Small intestine (tissue), 7 donors: Measurements from ENCODE around the gene ACOT7. TPM values are rescaled to one million over a fixed set of nuclear protein-coding genes. Genes with fewer than 3 reads are reported as not detected.

Experiments
- DNase-seq, 2 donors: peaks; one replicate each; pipeline versions ENCODE4 v3.0.0 to v3.0.0-alpha.2; 2013
- FAIRE-seq: peaks from 2 replicates; lab custom pipeline; 2012; peaks lifted over from hg19 to GRCh38; lab: Jason Lieb, UNC
- H3K27ac ChIP-seq, 3 donors: one replicate each; pipeline ENCODE4 v1.5.1; 2013; ENCODE audit warnings: low read length in 2 of 3, mild to moderate bottlenecking in 2 of 3, control low read depth in 1 of 3, inconsistent platforms in 1 of 3, low read depth in 1 of 3, moderate library complexity in 1 of 3
- H3K27me3 ChIP-seq, 3 donors: one replicate each; pipeline ENCODE4 v1.6.1; 2013; ENCODE audit warnings: low read length in 3 of 3, inconsistent platforms in 1 of 3; ENCODE audit not compliant: control insufficient read depth in 3 of 3, insufficient read depth in 3 of 3
- H3K36me3 ChIP-seq, 3 donors: one replicate each; pipeline ENCODE4 v1.6.1; 2013; ENCODE audit warnings: low read length in 3 of 3, inconsistent platforms in 1 of 3, low read depth in 1 of 3, mild to moderate bottlenecking in 1 of 3, moderate library complexity in 1 of 3; ENCODE audit not compliant: control insufficient read depth in 3 of 3, insufficient read depth in 2 of 3
- H3K4me1 ChIP-seq, 3 donors: one replicate each; pipeline ENCODE4 v1.6.1; 2013; ENCODE audit warnings: low read length in 2 of 3, inconsistent platforms in 1 of 3, low read depth in 1 of 3, mild to moderate bottlenecking in 1 of 3, moderate library complexity in 1 of 3; ENCODE audit not compliant: control insufficient read depth in 3 of 3, insufficient read depth in 2 of 3
- H3K4me3 ChIP-seq, 3 donors: one replicate each; pipeline ENCODE4 v1.5.1; 2013; ENCODE audit warnings: low read length in 3 of 3, control low read depth in 1 of 3, inconsistent platforms in 1 of 3, low read depth in 1 of 3, mild to moderate bottlenecking in 1 of 3, moderate library complexity in 1 of 3
- H3K9me3 ChIP-seq, 2 donors: one replicate each; pipeline ENCODE4 v1.6.1; 2013; ENCODE audit warnings: low read depth in 1 of 2, low read length in 1 of 2; ENCODE audit not compliant: control insufficient read depth in 2 of 2, insufficient read depth in 1 of 2
- WGBS, 3 donors: extraction: QIAGEN DNeasy Blood & Tissue Kit; methylation state at CpG; one replicate each; pipeline ENCODE4 v1.1.7; 2013; 5-methylcytosine and 5-hydroxymethylcytosine counted together
- polyA plus RNA-seq, 4 donors: library from polyadenylated mRNA; stranded (reverse) in 3 of 4; unstranded in 1 of 4; fragments of 200-250 nt in 3 of 4; fragments of 120-200 nt in 1 of 4; gene quantifications; one replicate each; pipeline versions ENCODE4 v1.2.1 to v1.2.3, GENCODE V29; 2013
- donor health status: healthy with polysubstance abuse.
- donor health status: control.
- donor health status: control.
- donor health status: Bipolar disorder and iron deficiency.
- donor health status: healthy.

Gene ACOT7
- polyA plus RNA-seq, 4 donors: 20.3 to 93.8 (median 73.7) TPM

DNA sequence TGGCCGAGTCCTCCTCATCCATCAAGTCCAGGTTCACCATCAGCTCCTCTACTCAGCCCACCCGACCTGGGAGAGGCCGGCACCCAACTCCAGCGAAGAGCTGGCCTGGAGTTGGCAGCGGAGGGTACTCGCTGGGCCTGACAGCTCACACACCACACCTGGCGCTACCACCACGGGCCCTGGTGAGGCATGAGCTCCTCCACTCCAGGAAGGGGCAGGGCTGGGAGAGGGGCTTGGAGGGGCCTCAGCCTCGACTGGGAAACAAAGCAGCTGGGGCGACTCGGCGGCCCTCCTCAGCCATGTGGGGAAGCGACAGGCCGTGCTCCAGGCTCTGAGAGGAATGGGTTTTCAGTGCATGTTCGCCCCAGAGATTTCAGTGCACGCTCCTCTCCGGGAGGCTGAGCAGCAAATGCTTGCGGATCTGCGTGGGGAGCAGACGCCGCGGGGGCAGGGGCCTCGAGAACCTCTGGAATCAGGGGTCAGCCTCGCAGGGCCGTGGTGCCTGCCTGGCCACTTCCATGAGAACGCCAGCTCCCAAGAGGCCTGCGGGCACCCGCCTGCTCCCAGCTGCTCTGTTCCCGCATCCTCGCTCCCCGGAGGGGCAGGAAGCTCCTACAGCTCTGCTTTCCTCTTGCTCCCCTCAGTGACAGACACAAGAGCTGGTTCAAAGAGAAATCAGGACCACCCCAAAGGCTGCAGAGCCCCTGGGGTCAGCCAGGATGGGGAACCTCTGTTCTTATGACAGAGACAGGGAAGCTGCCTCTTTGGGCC is 113.8 kb downstream of the ACOT7 start:
- Histone ChIP-seq H3K9me3 (no peaks in the 10 kb centered on the region), H3K4me3 (no peak overlapping the region), H3K27ac (no peak overlapping the region), H3K36me3 (peaks cover 0 to 37% (median 8%) of the 10 kb centered on the region in 3 donors), H3K27me3 (no peaks in the 10 kb centered on the region), H3K4me1 (peaks cover 0 to 67% (median 3%) of the 10 kb centered on the region in 3 donors)
- no peak for FAIRE-seq
- no peak for DNase-seq
- WGBS, 3 donors: 91 to 94% (median 92%) methylated on average over 28 to 31 of the region's 31 CpGs

DNA sequence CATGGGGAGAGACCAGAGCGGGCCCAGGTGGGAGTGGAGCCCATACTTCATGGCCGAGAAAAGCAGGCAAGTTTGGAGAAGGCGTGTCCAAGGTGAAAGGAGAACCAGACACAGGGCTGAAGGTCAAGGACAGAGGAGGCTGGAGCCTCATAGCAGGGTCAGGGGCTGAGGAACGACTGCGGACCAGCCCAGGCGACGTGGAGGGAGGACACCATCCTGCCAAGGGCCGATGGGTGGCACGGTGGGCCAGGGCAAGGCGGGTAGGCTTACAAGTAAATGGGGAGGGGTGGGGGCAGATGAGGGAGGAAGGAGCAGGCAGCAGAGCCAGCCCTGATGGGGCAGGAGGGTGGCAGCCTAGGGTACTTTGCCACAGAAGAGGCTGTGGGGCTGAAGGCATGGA is 114.5 kb downstream of the ACOT7 start:
- Histone ChIP-seq H3K9me3 (no peaks in the 10 kb centered on the region), H3K27ac (no peak overlapping the region), H3K36me3 (peaks cover 0 to 43% (median 8%) of the 10 kb centered on the region in 3 donors), H3K27me3 (no peaks in the 10 kb centered on the region), H3K4me3 (no peak overlapping the region), H3K4me1 (peaks cover 0 to 67% (median 3%) of the 10 kb centered on the region in 3 donors)
- 82 to 87% (median 86%) methylated on average over 10 of the region's 10 CpGs for WGBS, 3 donors
- FAIRE-seq (no peak), DNase-seq (no peak)

DNA sequence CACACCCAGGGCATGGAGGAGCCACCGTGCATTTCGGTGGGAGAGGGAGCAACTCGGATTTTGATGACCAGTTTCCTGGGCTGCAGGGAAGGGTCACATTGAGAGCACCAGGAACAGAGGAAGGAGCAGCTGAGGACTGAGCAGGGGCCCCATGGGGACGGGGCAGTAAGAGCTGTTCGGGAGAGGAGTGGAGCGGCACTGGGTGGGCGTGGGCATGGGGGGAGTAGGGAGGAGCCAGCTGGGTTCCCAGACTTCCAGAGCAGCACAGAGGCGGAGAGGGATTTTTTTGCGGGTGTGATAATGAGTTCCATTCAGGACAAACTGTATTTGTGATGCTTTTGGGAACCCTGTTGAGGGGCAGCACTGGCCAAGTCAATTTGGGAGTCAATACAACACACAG is 115.3 kb downstream of the ACOT7 start:
- no peaks in the 10 kb centered on the region for H3K9me3 ChIP-seq
- DNase-seq (no peak), FAIRE-seq (no peak)
- no peak overlapping the region for H3K4me3 ChIP-seq
- H3K27ac ChIP-seq: no peak overlapping the region
- H3K4me1 ChIP-seq: peaks cover 0 to 73% (median 3%) of the 10 kb centered on the region in 3 donors
- WGBS, 3 donors: 86 to 87% (median 86%) methylated on average over 9 of the region's 9 CpGs
- H3K36me3 ChIP-seq: peaks cover 0 to 47% (median 8%) of the 10 kb centered on the region in 3 donors
- H3K27me3 ChIP-seq: no peaks in the 10 kb centered on the region

DNA sequence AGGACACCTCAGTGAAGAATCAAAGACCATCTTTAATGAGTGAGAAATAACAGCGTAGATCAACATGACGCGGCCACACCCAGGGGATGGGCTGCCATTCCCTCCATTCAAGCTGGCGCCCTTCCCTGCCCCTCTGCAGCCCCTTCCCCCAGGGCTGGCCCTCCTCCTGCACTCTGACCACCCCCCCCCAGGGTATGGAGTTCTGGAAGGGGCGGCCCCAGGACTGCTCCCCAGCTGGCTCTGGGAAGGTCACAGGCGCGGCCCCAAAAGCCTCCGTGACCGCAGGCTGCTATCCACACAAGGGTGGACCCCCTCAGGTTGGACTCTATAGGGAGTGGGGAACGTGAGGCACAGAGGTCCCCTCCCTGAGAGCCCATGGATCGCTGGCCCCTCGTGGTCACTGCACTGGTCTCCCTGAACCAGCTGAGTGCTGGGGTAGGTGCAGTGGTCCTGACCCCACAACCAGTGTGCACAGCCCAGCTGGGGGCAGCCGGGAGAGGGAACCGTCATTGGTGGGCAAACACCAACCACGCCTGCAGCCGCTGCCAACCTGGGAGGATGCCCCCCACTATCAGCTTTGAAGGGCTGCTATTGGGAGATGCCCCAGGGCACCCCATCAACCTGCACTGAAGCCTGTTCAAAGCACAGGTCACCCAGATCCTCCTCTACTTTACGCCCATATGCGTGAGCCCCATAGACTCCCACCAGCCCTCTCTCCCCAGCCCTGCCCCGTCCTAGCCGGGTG is 116.6 kb downstream of the ACOT7 start:
- Histone ChIP-seq H3K27me3 (no peaks in the 10 kb centered on the region), H3K4me1 (peaks cover 0 to 74% (median 3%) of the 10 kb centered on the region in 3 donors), H3K4me3 (no peak overlapping the region), H3K36me3 (peaks cover 0 to 43% (median 8%) of the 10 kb centered on the region in 3 donors), H3K27ac (peak overlapping the region in 1 of 3 donors; percentile 72), H3K9me3 (no peaks in the 10 kb centered on the region)
- DNase-seq (no peak), FAIRE-seq (no peak)
- 89 to 92% (median 89%) methylated on average over 20 of the region's 20 CpGs for WGBS, 3 donors

DNA sequence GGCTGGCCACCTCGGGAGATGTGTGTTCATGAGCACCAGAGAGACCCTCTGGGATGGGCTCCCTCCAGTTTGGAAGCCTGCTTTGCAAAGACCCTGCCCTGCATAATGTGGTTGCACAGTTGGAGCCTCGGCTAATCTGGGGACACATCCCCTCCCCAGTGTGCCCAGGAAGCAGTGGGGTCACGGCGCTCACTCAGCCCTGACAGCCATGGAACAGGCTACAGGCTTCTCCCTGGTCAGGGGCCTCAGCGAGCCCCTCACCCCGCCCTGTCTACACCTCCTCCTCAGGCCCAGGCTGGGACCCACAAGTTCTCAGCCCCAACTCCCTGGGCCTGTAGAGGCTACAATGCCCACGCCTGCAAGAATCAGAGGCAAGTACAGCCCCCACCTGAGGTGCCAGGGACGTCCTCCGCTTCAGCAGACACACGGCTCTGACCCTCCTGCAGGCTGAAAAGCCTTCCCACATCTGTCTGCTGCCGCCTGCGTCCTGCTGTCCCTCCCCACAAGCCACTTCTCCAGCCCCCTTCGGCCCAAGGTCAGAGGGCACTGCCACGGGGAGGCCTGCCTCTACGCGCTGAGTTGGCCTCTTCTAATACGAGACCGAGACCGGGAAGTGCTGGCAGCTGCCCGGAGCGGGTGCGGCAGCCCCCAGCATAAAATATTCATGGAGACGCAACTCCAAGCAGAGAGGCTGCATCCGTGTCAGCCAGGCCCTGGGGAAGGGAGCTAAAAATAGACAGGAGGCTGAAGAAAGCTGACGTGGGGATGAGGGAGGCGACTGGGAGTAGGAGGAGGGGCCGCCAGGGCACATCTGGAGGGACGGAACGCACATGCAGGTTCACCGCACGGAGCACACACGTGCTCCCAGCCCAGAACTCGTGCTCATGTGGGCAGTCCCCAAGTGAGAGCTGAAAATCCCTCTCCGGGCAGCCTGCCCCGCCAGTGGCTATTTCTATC is 117.5 kb downstream of the ACOT7 start:
- peak in 1 of 2 donors; percentile 64 for DNase-seq
- no peaks in the 10 kb centered on the region for H3K9me3 ChIP-seq
- H3K36me3 ChIP-seq: peaks cover 0 to 41% (median 8%) of the 10 kb centered on the region in 3 donors
- no peak for FAIRE-seq
- peak overlapping the region in 1 of 3 donors; percentile 18 for H3K4me3 ChIP-seq
- H3K27me3 ChIP-seq: no peaks in the 10 kb centered on the region
- WGBS, 3 donors: 66 to 87% (median 82%) methylated on average over 35 of the region's 35 CpGs
- peak overlapping the region in 2 of 3 donors; percentile 37 to 72 for H3K27ac ChIP-seq
- peaks cover 0 to 74% (median 6%) of the 10 kb centered on the region in 3 donors for H3K4me1 ChIP-seq

DNA sequence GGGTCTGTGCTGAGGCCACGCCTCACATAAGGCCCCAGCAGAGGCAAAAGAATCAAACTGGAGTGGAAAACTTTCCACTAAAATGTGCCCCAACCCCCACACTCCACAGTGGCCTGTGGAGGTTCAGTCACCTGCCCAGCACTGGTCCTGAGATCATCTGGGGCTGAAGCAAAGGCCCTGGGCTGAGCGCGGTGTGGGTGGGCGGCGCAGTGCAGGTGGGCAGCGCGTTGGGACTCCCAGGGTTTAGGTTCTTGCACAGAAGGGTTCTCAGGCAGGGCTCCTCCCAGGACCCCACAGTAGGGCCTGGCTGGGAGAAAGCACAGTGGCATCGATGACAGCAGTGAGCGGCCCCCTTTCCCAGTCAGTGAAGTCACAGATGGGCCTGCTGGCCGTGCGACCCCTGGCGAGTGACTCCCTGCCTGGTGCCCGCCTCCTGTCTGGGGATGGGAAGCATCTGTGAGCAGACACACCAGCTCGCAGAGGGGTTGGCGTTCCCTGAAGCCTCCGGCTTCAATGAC is 118.9 kb downstream of the ACOT7 start:
- Histone ChIP-seq H3K27me3 (no peaks in the 10 kb centered on the region), H3K27ac (no peak overlapping the region), H3K4me3 (no peak overlapping the region), H3K36me3 (peaks cover 0 to 37% (median 8%) of the 10 kb centered on the region in 3 donors), H3K4me1 (peaks cover 0 to 77% (median 10%) of the 10 kb centered on the region in 3 donors), H3K9me3 (no peaks in the 10 kb centered on the region)
- 96 to 98% (median 97%) methylated on average over 15 to 16 of the region's 16 CpGs for WGBS, 3 donors
- FAIRE-seq (no peak), DNase-seq (no peak)

DNA sequence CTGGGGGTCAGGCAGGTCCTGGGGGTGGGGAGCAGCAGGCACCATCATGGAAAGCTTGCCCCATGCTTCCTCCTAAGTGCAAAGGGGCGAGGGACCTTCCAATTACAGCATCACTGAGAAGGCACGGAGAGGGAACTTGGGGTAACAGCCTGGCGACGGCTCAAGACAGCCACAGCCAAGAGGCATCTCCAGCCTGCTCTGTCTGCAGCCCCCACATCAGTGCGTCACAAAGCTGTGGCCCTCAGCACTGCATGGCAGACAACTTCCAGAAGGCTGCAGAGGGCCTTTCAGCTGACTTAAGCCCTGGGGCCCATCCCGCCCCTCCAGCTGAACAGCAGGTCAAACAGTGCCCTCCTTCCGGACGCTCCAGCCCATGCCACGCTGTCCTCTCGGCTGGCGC is 119.5 kb downstream of the ACOT7 start:
- peaks cover 0 to 33% (median 8%) of the 10 kb centered on the region in 3 donors for H3K36me3 ChIP-seq
- no peak overlapping the region for H3K4me3 ChIP-seq
- no peak for DNase-seq
- H3K4me1 ChIP-seq: peaks cover 0 to 80% (median 10%) of the 10 kb centered on the region in 3 donors
- H3K27me3 ChIP-seq: no peaks in the 10 kb centered on the region
- no peak for FAIRE-seq
- WGBS, 3 donors: 94 to 98% (median 96%) methylated on average over 11 of the region's 11 CpGs
- H3K9me3 ChIP-seq: no peaks in the 10 kb centered on the region
- no peak overlapping the region for H3K27ac ChIP-seq
